SK-N-SH (cell line): Measurements from ENCODE around the gene REN.

Experiments used
- EP300 ChIP-seq, 2 experiments: IDR thresholded peaks; 2 replicates each; pipeline versions ENCODE4 v1.4.0 to v1.6.1; 2012; ENCODE audit warnings: borderline replicate concordance in 1 of 2, low read depth in 1 of 2, low read length in 1 of 2
- TF ChIP-seq, protein P1 (sequence below): fragments of 200-600 bp; sonication (generic); IDR thresholded peaks from 2 replicates; pipeline ENCODE4 v1.6.1; 2017; ENCODE audit warnings: antibody characterized with exemption, mild to moderate bottlenecking, moderate library complexity
- TF ChIP-seq, protein P2 (sequence below): fragments of 150-350 bp; IDR thresholded peaks from 2 replicates; pipeline ENCODE4 v1.6.1; 2017; ENCODE audit warnings: antibody characterized with exemption, low read length, low read depth, borderline replicate concordance

DNA sequence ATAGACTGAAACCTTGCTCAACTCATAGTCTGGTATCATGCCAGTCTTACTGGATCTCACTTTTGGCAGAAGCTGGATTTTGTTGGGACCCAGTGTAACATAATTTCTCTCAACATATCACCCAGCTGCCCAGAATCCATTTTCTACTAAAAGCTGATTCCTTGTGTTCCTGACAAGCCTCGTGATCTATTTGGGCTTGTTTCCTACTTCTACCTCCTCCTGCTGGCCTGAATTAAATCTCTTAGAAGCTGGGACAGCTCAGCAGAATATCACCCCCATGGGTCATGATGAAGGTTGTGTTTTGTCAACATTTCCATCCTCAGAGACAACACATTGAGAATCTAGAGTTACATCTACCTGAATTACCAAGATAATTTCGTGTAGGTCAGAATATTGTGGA lies 40.0 kb upstream of the REN start:
- TF ChIP-seq, protein P1, sequence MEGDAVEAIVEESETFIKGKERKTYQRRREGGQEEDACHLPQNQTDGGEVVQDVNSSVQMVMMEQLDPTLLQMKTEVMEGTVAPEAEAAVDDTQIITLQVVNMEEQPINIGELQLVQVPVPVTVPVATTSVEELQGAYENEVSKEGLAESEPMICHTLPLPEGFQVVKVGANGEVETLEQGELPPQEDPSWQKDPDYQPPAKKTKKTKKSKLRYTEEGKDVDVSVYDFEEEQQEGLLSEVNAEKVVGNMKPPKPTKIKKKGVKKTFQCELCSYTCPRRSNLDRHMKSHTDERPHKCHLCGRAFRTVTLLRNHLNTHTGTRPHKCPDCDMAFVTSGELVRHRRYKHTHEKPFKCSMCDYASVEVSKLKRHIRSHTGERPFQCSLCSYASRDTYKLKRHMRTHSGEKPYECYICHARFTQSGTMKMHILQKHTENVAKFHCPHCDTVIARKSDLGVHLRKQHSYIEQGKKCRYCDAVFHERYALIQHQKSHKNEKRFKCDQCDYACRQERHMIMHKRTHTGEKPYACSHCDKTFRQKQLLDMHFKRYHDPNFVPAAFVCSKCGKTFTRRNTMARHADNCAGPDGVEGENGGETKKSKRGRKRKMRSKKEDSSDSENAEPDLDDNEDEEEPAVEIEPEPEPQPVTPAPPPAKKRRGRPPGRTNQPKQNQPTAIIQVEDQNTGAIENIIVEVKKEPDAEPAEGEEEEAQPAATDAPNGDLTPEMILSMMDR: peak; percentile 25
- TF ChIP-seq EP300 (IDR thresholded peaks at IDR 0.05; ENCODE audit: borderline replicate concordance in 1 of 2, low read depth in 1 of 2, low read length in 1 of 2): no peak
- TF ChIP-seq, protein P2, sequence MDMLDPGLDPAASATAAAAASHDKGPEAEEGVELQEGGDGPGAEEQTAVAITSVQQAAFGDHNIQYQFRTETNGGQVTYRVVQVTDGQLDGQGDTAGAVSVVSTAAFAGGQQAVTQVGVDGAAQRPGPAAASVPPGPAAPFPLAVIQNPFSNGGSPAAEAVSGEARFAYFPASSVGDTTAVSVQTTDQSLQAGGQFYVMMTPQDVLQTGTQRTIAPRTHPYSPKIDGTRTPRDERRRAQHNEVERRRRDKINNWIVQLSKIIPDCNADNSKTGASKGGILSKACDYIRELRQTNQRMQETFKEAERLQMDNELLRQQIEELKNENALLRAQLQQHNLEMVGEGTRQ: no peak
